Measurements from ENCODE around the gene FAM174B.

The FAM174B gene

GRCh38 chr15:92643849-92644815 is 11.4 kb downstream of the FAM174B start:
- TF ChIP-seq, protein P1, sequence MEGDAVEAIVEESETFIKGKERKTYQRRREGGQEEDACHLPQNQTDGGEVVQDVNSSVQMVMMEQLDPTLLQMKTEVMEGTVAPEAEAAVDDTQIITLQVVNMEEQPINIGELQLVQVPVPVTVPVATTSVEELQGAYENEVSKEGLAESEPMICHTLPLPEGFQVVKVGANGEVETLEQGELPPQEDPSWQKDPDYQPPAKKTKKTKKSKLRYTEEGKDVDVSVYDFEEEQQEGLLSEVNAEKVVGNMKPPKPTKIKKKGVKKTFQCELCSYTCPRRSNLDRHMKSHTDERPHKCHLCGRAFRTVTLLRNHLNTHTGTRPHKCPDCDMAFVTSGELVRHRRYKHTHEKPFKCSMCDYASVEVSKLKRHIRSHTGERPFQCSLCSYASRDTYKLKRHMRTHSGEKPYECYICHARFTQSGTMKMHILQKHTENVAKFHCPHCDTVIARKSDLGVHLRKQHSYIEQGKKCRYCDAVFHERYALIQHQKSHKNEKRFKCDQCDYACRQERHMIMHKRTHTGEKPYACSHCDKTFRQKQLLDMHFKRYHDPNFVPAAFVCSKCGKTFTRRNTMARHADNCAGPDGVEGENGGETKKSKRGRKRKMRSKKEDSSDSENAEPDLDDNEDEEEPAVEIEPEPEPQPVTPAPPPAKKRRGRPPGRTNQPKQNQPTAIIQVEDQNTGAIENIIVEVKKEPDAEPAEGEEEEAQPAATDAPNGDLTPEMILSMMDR (IDR thresholded peaks at IDR 0.05; ENCODE audit: insufficient read depth, low read length, missing control alignments) = no peak
- no peak for DNase-seq (ENCODE audit: low read depth, low spot score)
- CTCF ChIA-PET = no interaction called here
- H3K4me3 ChIP-seq (ENCODE audit: low read depth, low read length) = no peak overlapping the region
- POLR2A ChIA-PET = no interaction called here

- no peak overlapping the region for H3K4me3 ChIP-seq (ENCODE audit: low read depth, low read length)
- DNase-seq (ENCODE audit: low read depth, low spot score) = no peak
- CTCF ChIA-PET = no interaction called here
- POLR2A ChIA-PET = no interaction called here
- TF ChIP-seq, protein P1 (IDR thresholded peaks at IDR 0.05; ENCODE audit: insufficient read depth, low read length, missing control alignments) = no peak
Measured at GRCh38 chr15:92638709-92639365, 16.7 kb downstream of the FAM174B start.

DNA sequence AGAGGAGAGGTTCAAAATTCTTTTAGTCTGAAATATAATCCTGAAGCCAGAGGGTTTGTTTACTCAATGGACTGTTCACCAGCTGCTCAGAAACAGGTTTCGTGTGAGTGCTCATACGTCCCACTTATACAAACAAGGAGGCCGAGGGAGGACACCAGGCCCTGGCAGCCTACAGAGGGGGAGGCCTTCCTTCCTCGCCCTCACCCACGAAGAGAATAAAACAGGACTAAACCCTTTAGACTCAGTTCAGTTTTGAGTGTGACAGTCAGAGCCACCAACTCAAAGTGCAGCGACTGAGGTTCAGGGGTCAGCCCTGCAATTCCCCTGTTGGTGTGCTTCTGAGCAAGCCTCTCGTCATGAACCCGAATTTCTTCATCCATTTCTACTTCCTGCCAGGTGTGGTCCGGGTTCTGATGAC is 17.3 kb downstream of the FAM174B start:
- peak; percentile 14 for DNase-seq (ENCODE audit: low read depth, low spot score)
- ChIA-PET POLR2A (no interaction called here), CTCF (no interaction called here)
- no peak overlapping the region for H3K4me3 ChIP-seq (ENCODE audit: low read depth, low read length)
- TF ChIP-seq, protein P1 (IDR thresholded peaks at IDR 0.05; ENCODE audit: insufficient read depth, low read length, missing control alignments) = no peak

DNA sequence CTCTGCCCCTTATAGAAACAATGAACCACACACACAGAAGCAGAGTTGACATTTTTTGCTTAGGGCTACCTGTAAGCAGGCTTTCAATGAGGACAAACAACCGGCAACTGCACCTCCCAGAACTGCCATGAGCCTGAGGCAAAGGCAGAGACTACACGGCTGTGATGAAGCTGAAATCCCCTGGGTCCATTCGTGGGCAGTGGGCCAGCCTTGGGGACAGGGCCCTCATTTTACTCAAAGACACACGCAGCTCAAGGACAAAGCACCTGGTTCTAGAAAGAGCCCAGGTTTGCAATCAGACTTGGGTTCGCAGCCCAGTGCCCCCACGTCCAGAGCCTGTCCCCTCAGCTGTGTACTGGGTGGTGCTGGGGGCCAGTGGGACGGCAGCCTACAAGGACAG is 17.9 kb downstream of the FAM174B start:
- TF ChIP-seq, protein P1 (IDR thresholded peaks at IDR 0.05; ENCODE audit: insufficient read depth, low read length, missing control alignments) = no peak
- H3K4me3 ChIP-seq (ENCODE audit: low read depth, low read length) = no peak overlapping the region
- ChIA-PET CTCF (no interaction called here), POLR2A (no interaction called here)
- no peak for DNase-seq (ENCODE audit: low read depth, low spot score)

DNA sequence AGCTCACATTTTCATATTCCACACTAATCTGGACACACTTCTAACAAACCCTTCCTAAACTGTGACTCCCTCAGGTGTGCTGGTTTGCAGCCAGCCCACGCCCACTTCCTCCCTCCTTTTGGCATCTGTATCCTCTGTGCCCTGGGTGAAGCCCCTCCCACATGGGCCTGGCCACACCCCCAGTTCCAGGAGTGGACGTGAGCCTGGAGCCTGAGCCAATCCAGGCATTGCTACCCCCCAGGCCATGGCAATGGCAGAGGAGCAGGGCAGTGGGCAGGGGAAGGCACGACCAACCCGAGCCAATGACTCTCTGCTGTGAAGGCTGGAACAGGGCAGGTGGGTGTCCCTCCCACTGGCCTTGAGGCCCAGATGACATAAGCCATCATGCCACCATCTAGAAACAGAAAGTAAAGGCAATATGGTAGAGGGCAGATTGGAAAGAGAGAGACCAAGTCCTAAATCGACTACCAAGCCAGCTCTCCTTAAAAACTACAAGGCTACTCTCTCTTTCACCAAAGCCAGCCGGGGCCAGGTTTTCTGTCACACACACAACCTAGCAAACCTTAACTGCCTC is 18.6 kb downstream of the FAM174B start:
- no peak for DNase-seq (ENCODE audit: low read depth, low spot score)

More for the DNA sequence above, 18.6 kb downstream of the FAM174B start:
- ChIA-PET CTCF (no interaction called here), POLR2A (no interaction called here)
- no peak overlapping the region for H3K4me3 ChIP-seq (ENCODE audit: low read depth, low read length)
- TF ChIP-seq, protein P1 (IDR thresholded peaks at IDR 0.05; ENCODE audit: insufficient read depth, low read length, missing control alignments) = no peak

Data from AG04449 (cell line).